HL-60 (cell line): Measurements from ENCODE around the gene MYO9B.
"Not testable (repeated sequence)": the region's sequence is repeated elsewhere in the genome, so short reads cannot be mapped to it uniquely, and the experiment has no call there.

Source experiments
- GABPA ChIP-seq: IDR thresholded peaks from 2 replicates; pipeline ENCODE4 v1.6.1; 2012; ENCODE audit warnings: low read depth
- POLR2AphosphoS5 ChIP-seq: IDR thresholded peaks from 2 replicates; pipeline ENCODE4 v1.6.1; 2012; ENCODE audit warnings: low read depth
- TF ChIP-seq, protein P1 (sequence below): IDR thresholded peaks from one replicate; pipeline ENCODE4 v1.5.1; 2011; ENCODE audit warnings: low read length, control low read depth, inconsistent platforms; ENCODE audit not compliant: insufficient read depth
- TF ChIP-seq, protein P2 (sequence below): IDR thresholded peaks from 2 replicates; pipeline ENCODE4 v1.6.1; 2012; ENCODE audit warnings: low read depth; ENCODE audit not compliant: insufficient replicate concordance

DNA sequence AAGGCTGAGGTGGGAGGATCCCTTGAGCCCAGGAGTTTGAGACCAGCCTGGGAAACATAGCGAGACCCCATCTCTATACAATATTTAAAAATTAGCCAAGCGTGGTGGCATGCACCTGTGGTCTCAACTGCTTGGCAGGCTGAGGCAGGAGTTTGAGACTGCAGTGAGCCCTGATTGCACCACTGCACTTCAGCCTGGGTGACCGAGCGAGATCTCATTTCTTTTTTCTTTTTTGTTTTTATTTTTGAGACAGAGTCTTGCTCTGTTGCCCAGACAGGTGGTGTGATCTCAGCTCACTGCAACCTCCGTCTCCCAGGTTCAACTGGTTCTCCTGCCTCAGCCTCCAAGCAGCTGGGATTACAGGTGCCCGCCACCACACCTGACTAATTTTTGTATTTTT lies 116.2 kb downstream of the MYO9B start:
- TF ChIP-seq, protein P1, sequence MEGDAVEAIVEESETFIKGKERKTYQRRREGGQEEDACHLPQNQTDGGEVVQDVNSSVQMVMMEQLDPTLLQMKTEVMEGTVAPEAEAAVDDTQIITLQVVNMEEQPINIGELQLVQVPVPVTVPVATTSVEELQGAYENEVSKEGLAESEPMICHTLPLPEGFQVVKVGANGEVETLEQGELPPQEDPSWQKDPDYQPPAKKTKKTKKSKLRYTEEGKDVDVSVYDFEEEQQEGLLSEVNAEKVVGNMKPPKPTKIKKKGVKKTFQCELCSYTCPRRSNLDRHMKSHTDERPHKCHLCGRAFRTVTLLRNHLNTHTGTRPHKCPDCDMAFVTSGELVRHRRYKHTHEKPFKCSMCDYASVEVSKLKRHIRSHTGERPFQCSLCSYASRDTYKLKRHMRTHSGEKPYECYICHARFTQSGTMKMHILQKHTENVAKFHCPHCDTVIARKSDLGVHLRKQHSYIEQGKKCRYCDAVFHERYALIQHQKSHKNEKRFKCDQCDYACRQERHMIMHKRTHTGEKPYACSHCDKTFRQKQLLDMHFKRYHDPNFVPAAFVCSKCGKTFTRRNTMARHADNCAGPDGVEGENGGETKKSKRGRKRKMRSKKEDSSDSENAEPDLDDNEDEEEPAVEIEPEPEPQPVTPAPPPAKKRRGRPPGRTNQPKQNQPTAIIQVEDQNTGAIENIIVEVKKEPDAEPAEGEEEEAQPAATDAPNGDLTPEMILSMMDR, result not testable (repeated sequence)
- TF ChIP-seq, protein P2, sequence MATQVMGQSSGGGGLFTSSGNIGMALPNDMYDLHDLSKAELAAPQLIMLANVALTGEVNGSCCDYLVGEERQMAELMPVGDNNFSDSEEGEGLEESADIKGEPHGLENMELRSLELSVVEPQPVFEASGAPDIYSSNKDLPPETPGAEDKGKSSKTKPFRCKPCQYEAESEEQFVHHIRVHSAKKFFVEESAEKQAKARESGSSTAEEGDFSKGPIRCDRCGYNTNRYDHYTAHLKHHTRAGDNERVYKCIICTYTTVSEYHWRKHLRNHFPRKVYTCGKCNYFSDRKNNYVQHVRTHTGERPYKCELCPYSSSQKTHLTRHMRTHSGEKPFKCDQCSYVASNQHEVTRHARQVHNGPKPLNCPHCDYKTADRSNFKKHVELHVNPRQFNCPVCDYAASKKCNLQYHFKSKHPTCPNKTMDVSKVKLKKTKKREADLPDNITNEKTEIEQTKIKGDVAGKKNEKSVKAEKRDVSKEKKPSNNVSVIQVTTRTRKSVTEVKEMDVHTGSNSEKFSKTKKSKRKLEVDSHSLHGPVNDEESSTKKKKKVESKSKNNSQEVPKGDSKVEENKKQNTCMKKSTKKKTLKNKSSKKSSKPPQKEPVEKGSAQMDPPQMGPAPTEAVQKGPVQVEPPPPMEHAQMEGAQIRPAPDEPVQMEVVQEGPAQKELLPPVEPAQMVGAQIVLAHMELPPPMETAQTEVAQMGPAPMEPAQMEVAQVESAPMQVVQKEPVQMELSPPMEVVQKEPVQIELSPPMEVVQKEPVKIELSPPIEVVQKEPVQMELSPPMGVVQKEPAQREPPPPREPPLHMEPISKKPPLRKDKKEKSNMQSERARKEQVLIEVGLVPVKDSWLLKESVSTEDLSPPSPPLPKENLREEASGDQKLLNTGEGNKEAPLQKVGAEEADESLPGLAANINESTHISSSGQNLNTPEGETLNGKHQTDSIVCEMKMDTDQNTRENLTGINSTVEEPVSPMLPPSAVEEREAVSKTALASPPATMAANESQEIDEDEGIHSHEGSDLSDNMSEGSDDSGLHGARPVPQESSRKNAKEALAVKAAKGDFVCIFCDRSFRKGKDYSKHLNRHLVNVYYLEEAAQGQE, result not testable (repeated sequence)
- not testable (repeated sequence) for TF ChIP-seq GABPA, POLR2AphosphoS5
